K562 (cell line): ENCODE data around the gene ABLIM2. TPM values are rescaled to one million over a fixed set of nuclear protein-coding genes. Genes with fewer than 3 reads are reported as not detected.

ENCODE experiments used
- ATAC-seq: fragments of 200-7000 bp; cut with Tn5 transposase; 3 replicates; pipeline ENCODE4 v1.9.1; 2020; ENCODE audit warnings: moderate library complexity
- BruUV-seq: library from RNA; stranded (reverse); fragments of 400-500 nt; replicated peaks from 2 replicates; lab custom pipeline; 2021; lab: Mats Ljungman, UMichigan
- CTCF ChIA-PET: fragments of 300-600 bp; formaldehyde crosslinking; extraction: SDS; loops from one replicate; lab custom pipeline; 2021; ENCODE audit warnings: low intra/inter-chr PET ratio; lab: Yijun Ruan, JAX
- POLR2A ChIA-PET: fragments of 300-600, 350-650 bp; sonication (Branson Sonifier 250); formaldehyde crosslinking; extraction: SDS; loops from one replicate; lab custom pipeline; 2021; ENCODE audit warnings: antibody characterized with exemption, inconsistent platforms; lab: Yijun Ruan, JAX
- DNase-seq, 4 experiments: peaks; one replicate each; pipeline versions ENCODE4 v3.0.0 to v3.0.0-alpha.2; 2011 to 2018; ENCODE audit warnings: low spot score in 3 of 4, mixed read lengths in 3 of 4; ENCODE audit errors: extremely low read depth in 1 of 4
- FAIRE-seq: peaks from 2 replicates; lab custom pipeline; 2011; peaks lifted over from hg19 to GRCh38; lab: Jason Lieb, UNC
- H2AFZ ChIP-seq: 2 replicates; pipeline ENCODE4 v1.6.0; 2011; ENCODE audit warnings: low read depth, low read length, control low read depth, inconsistent platforms
- H3K27ac ChIP-seq: fragments of 200-600 bp; 3 replicates; pipeline ENCODE4 v1.8.0; 2011; ENCODE audit warnings: low read depth, mild to moderate bottlenecking, control low read depth, inconsistent platforms, low read length, moderate library complexity, mixed read lengths; ENCODE audit errors: extremely low read depth
- H3K27me3 ChIP-seq, 2 experiments: fragments of 300-600 bp in 1 of 2; 2 replicates in 1 of 2; 3 replicates in 1 of 2; pipeline versions ENCODE4 v1.6.0 to v1.8.0; 2011; ENCODE audit warnings: inconsistent platforms in 2 of 2, low read length in 2 of 2, mild to moderate bottlenecking in 1 of 2, mixed read lengths in 1 of 2, moderate library complexity in 1 of 2; ENCODE audit not compliant: control insufficient read depth in 2 of 2, insufficient read depth in 2 of 2
- H3K36me3 ChIP-seq: fragments of 300-600 bp; 3 replicates; pipeline ENCODE4 v1.8.0; 2011; ENCODE audit warnings: mild to moderate bottlenecking, low read length, inconsistent platforms; ENCODE audit not compliant: control insufficient read depth, insufficient read depth
- H3K4me1 ChIP-seq, 2 experiments: fragments of 200-600 bp in 1 of 2; replicated peaks in 1 of 2; 2 replicates in 1 of 2; 3 replicates in 1 of 2; pipeline versions ENCODE4 v1.5.1 to v1.8.0; 2011; ENCODE audit warnings: inconsistent platforms in 2 of 2, low read length in 2 of 2, mild to moderate bottlenecking in 1 of 2, mixed read lengths in 1 of 2, moderate library complexity in 1 of 2; ENCODE audit not compliant: control insufficient read depth in 2 of 2, insufficient read depth in 2 of 2
- H3K4me2 ChIP-seq: 2 replicates; pipeline ENCODE4 v1.6.1; 2011; ENCODE audit warnings: low read length, control low read depth, inconsistent platforms, mixed read lengths; ENCODE audit not compliant: insufficient read depth
- H3K4me3 ChIP-seq: fragments of 200-600 bp; sonication (generic), shearing (Covaris generic); 2 replicates; pipeline ENCODE4 v1.5.1; 2016; ENCODE audit warnings: control low read depth, inconsistent platforms
- H3K79me2 ChIP-seq: fragments of 200-600 bp; 3 replicates; pipeline ENCODE4 v1.8.0; 2011; ENCODE audit warnings: low read length, inconsistent platforms; ENCODE audit not compliant: control insufficient read depth, insufficient read depth
- H3K9ac ChIP-seq, 2 experiments: 2 replicates each; pipeline versions ENCODE4 v1.6.0 to v1.6.1; 2011; ENCODE audit warnings: low read depth in 2 of 2, low read length in 2 of 2, control low read depth in 1 of 2, inconsistent platforms in 1 of 2, mild to moderate bottlenecking in 1 of 2, mixed read lengths in 1 of 2; ENCODE audit not compliant: insufficient read depth in 1 of 2
- H3K9me1 ChIP-seq: one replicate; pipeline ENCODE4 v1.6.0; 2011; ENCODE audit warnings: inconsistent platforms, mild to moderate bottlenecking, low read length, moderate library complexity; ENCODE audit not compliant: control insufficient read depth, insufficient read depth
- H3K9me3 ChIP-seq: replicated peaks from 2 replicates; pipeline ENCODE4 v1.5.1; 2011; ENCODE audit warnings: low read depth, low read length, inconsistent platforms; ENCODE audit not compliant: control insufficient read depth, insufficient read depth
- H4K20me1 ChIP-seq: replicated peaks from 2 replicates; pipeline ENCODE4 v1.6.1; 2011; ENCODE audit warnings: low read length, inconsistent platforms, mixed read lengths; ENCODE audit not compliant: control insufficient read depth, insufficient read depth
- CHD2 ChIP-seq: IDR thresholded peaks from 2 replicates; pipeline ENCODE4 v1.6.1; 2011; ENCODE audit warnings: low read depth, low read length
- KAT8 ChIP-seq: fragments of 450-650 bp; IDR thresholded peaks from 2 replicates; pipeline ENCODE4 v1.6.1; 2016; ENCODE audit warnings: low read depth, mild to moderate bottlenecking
- MBD2 ChIP-seq: sonication (generic); IDR thresholded peaks from 2 replicates; pipeline ENCODE4 v1.6.1; 2016; ENCODE audit warnings: low read depth, borderline replicate concordance
- MYNN ChIP-seq, 2 experiments: sonication (generic); formaldehyde crosslinking in 1 of 2; IDR thresholded peaks; 2 replicates each; pipeline versions ENCODE4 v1.5.0 to v1.6.1; 2016 to 2020; ENCODE audit warnings: antibody characterized with exemption in 1 of 2, missing genetic modification reagents in 1 of 2
- NCOA4 ChIP-seq: fragments of 450-650 bp; IDR thresholded peaks from 2 replicates; pipeline ENCODE4 v1.6.1; 2018; ENCODE audit warnings: mild to moderate bottlenecking; ENCODE audit not compliant: partially characterized antibody
- RBM25 ChIP-seq: fragments of 200-400 bp; formaldehyde crosslinking; IDR thresholded peaks from 2 replicates; pipeline ENCODE4 v1.6.1; 2018; ENCODE audit warnings: low read length, low read depth, moderate library complexity; ENCODE audit not compliant: severe bottlenecking
- SREBF2 ChIP-seq: sonication (generic); formaldehyde crosslinking; IDR thresholded peaks from 2 replicates; pipeline ENCODE4 v1.4.0; 2020; ENCODE audit warnings: mild to moderate bottlenecking, missing genetic modification reagents
- TAF1 ChIP-seq: IDR thresholded peaks from 2 replicates; pipeline ENCODE4 v1.6.1; 2011; ENCODE audit warnings: mild to moderate bottlenecking, low read length, moderate library complexity; ENCODE audit not compliant: insufficient read depth, control insufficient read depth, severe bottlenecking; ENCODE audit errors: extremely low read depth
- U2AF2 ChIP-seq: fragments of 200-400 bp; formaldehyde crosslinking; optimal IDR thresholded peaks from 2 replicates; pipeline ENCODE3; 2017; ENCODE audit warnings: low read depth, mild to moderate bottlenecking, low read length
- YBX1 ChIP-seq: fragments of 450-650 bp; IDR thresholded peaks from 2 replicates; pipeline ENCODE4 v1.7.1; 2016; ENCODE audit warnings: mild to moderate bottlenecking
- ZBTB8A ChIP-seq: fragments of 450-650 bp; IDR thresholded peaks from 2 replicates; pipeline ENCODE4 v1.6.1; 2018; ENCODE audit warnings: mild to moderate bottlenecking, moderate library complexity; ENCODE audit not compliant: partially characterized antibody
- ZNF140 ChIP-seq: fragments of 250-450 bp; sonication (Bioruptor Pico); IDR thresholded peaks from 2 replicates; pipeline ENCODE4 v1.8.0; 2021; ENCODE audit warnings: moderate library complexity, mild to moderate bottlenecking, inconsistent platforms
- ZNF217 ChIP-seq: sonication (generic); formaldehyde crosslinking; IDR thresholded peaks from 2 replicates; pipeline ENCODE4 v1.8.0; 2022; ENCODE audit warnings: mild to moderate bottlenecking, missing genetic modification reagents
- WGBS: fragments of 100-300 bp; shearing (Covaris generic); methylation state at CpG from one replicate; pipeline ENCODE4 v1.1.6; 2016; ENCODE audit warnings: low coverage, mixed read lengths; ENCODE audit not compliant: insufficient coverage; ENCODE audit errors: missing lambda C conversion rate; 5-methylcytosine and 5-hydroxymethylcytosine counted together
- in situ Hi-C: fragments of 300-500 bp; cut with MboI; formaldehyde crosslinking; loops from 4 replicates; pipeline ENCODE4 v1.15.0; 2018; ENCODE audit warnings: inconsistent platforms, mixed read lengths
- intact Hi-C: fragments of 100-400 bp; cut with micrococcal nuclease; formaldehyde crosslinking; loops from 2 replicates; pipeline ENCODE4 v1.14.2; 2022
- polyA plus RNA-seq, 8 experiments: library from polyadenylated mRNA; depleted of rRNA in 4 of 8; stranded (reverse) in 5 of 8; unstranded in 3 of 8; fragments of >200 nt; fragmentation: Nextera tagmentation in 2 of 8; fragmentation: Illumina TruSeq in 1 of 8; extraction: Ambion mirVana in 2 of 8; extraction: Trizol in 1 of 8; gene quantifications; 2 replicates each; pipeline versions ENCODE4 v1.2.1 to v1.2.3, GENCODE V29; 2011 to 2014; ENCODE audit warnings: inconsistent platforms in 1 of 8, missing spikeins in 1 of 8
- total RNA-seq, 7 experiments: library from RNA; depleted of rRNA in 6 of 7; stranded (reverse); fragments of >200 nt in 6 of 7; fragmentation: Illumina TruSeq in 2 of 7; extraction: Trizol in 2 of 7; gene quantifications; 2 replicates each; pipeline versions ENCODE4 v1.2.1 to v1.2.3, GENCODE V29; 2011 to 2021; ENCODE audit warnings: low replicate concordance in 1 of 7
- TF ChIP-seq, protein P1 (sequence below): fragments of 450-650 bp; formaldehyde crosslinking; IDR thresholded peaks from 2 replicates; pipeline ENCODE4 v1.4.0; 2020; ENCODE audit warnings: mild to moderate bottlenecking, moderate library complexity
- TF ChIP-seq, protein P2 (sequence below): fragments of 250-450 bp; sonication (Bioruptor Pico); IDR thresholded peaks from 2 replicates; pipeline ENCODE4 v1.8.0; 2022; ENCODE audit warnings: moderate library complexity, mild to moderate bottlenecking, inconsistent platforms
- TF ChIP-seq, protein P3 (sequence below): sonication (generic); formaldehyde crosslinking; IDR thresholded peaks from 2 replicates; pipeline ENCODE4 v1.8.0; 2022; ENCODE audit warnings: mild to moderate bottlenecking, missing genetic modification reagents, borderline replicate concordance

The ABLIM2 gene
- total and polyA plus RNA-seq, 9 of the 15 experiments (the other 6 are each of a cell fraction or from before 2014, with no cell fraction given) = not detected

GRCh38 chr4:8119877-8120276 is 38.7 kb downstream of the ABLIM2 start:
- no peak for ATAC-seq
- Histone ChIP-seq H3K4me1 (peaks cover 0 to 6% of the 10 kb centered on the region in 2 experiments; a peak in 3 of 5 replicates), H3K4me2 (no peak overlapping the region), H3K9ac (no peak overlapping the region), H3K36me3 (no peaks in the 10 kb centered on the region), H3K9me1 (no peaks in the 10 kb centered on the region), H3K4me3 (no peak overlapping the region), H3K79me2 (no peaks in the 10 kb centered on the region), H3K9me3 (no peaks in the 10 kb centered on the region), H2AFZ (no peak overlapping the region), H3K27ac (no peak overlapping the region), H4K20me1 (no peaks in the 10 kb centered on the region; the same call in 1 of the 2 replicates), H3K27me3 (peaks cover 11 to 64% of the 10 kb centered on the region in 2 experiments; a peak in 3 of 5 replicates)
- ChIA-PET POLR2A (interaction anchor here (1.1 kb wide), 2 partner anchors 70 to 71 kb away, joined by 3 to 4 read pairs; no protein-coding TSS in a partner anchor), CTCF (no interaction called here)
- intact Hi-C loops (no loop called here), in situ Hi-C loops (no loop called here)
- FAIRE-seq = no peak
- WGBS = 1% methylated on average over 15 of the region's 18 CpGs
- no peak for DNase-seq
- BruUV-seq = no TSS peak
- TF ChIP-seq TAF1 (no peak), RBM25 (no peak), MBD2 (no peak), U2AF2 (no peak), MYNN (IDR thresholded peaks at IDR 0.05) (no peak), MYNN (CRISPR knock-in tag; IDR thresholded peaks at IDR 0.05) (no peak), ZNF217 (no peak), SREBF2 (no peak), KAT8 (no peak), YBX1 (no peak), ZBTB8A (no peak), ZNF140 (CRISPR knock-in tag) (no peak), CHD2 (no peak), NCOA4 (no peak)
- TF ChIP-seq, protein P1, sequence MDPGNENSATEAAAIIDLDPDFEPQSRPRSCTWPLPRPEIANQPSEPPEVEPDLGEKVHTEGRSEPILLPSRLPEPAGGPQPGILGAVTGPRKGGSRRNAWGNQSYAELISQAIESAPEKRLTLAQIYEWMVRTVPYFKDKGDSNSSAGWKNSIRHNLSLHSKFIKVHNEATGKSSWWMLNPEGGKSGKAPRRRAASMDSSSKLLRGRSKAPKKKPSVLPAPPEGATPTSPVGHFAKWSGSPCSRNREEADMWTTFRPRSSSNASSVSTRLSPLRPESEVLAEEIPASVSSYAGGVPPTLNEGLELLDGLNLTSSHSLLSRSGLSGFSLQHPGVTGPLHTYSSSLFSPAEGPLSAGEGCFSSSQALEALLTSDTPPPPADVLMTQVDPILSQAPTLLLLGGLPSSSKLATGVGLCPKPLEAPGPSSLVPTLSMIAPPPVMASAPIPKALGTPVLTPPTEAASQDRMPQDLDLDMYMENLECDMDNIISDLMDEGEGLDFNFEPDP (CRISPR knock-in tag) = no peak
- TF ChIP-seq, protein P2, sequence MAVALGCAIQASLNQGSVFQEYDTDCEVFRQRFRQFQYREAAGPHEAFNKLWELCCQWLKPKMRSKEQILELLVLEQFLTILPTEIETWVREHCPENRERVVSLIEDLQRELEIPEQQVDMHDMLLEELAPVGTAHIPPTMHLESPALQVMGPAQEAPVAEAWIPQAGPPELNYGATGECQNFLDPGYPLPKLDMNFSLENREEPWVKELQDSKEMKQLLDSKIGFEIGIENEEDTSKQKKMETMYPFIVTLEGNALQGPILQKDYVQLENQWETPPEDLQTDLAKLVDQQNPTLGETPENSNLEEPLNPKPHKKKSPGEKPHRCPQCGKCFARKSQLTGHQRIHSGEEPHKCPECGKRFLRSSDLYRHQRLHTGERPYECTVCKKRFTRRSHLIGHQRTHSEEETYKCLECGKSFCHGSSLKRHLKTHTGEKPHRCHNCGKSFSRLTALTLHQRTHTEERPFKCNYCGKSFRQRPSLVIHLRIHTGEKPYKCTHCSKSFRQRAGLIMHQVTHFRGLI (CRISPR knock-in tag) = no peak
- TF ChIP-seq, protein P3, sequence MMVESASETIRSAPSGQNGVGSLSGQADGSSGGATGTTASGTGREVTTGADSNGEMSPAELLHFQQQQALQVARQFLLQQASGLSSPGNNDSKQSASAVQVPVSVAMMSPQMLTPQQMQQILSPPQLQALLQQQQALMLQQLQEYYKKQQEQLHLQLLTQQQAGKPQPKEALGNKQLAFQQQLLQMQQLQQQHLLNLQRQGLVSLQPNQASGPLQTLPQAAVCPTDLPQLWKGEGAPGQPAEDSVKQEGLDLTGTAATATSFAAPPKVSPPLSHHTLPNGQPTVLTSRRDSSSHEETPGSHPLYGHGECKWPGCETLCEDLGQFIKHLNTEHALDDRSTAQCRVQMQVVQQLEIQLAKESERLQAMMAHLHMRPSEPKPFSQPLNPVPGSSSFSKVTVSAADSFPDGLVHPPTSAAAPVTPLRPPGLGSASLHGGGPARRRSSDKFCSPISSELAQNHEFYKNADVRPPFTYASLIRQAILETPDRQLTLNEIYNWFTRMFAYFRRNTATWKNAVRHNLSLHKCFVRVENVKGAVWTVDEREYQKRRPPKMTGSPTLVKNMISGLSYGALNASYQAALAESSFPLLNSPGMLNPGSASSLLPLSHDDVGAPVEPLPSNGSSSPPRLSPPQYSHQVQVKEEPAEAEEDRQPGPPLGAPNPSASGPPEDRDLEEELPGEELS (CRISPR knock-in tag) = no peak
